Heart left ventricle (tissue), 13 donors: ENCODE results near the gene MEIOC.

Source experiments
- POLR2A ChIP-seq, 2 donors: fragments of 450-650 bp; IDR thresholded peaks; one replicate each; pipeline ENCODE4 v1.6.1; 2017; ENCODE audit warnings: antibody characterized with exemption in 2 of 2, mild to moderate bottlenecking in 2 of 2, moderate library complexity in 2 of 2
- TF ChIP-seq, protein P1 (sequence below), 12 donors: fragments of 200-600 bp; sonication (generic) in 4 of 12; IDR thresholded peaks; one replicate each; pipeline versions ENCODE4 v1.5.0 to v1.8.0; 2018 to 2022; ENCODE audit warnings: antibody characterized with exemption in 12 of 12, mild to moderate bottlenecking in 5 of 12
- donor health status: ischemic (EF 13 %, LVEDD 7.1; RV severe dilation, severe dysfunction).
- donor health status: DM: no; HTN: yes; CAD: no.
- donor health status: DM: no; HTN: no; CAD: no.
- donor health status: ischemic (EF 25% LVEDD 6.9; RV normal size, moderate dysfunction).
- donor health status: ischemic (EF 25% LVEDD 5.7; RV mildly dilated, moderate dysfunction).
- donor health status: ischemic (EF 35%, LVEDD 5.7; RV mildly dilated, moderate dysfunction).
- donor health status: nonischemic (EF 11% LVEDD 7.7; RV severe dilation, severe dysfunction).
- donor health status: DM: yes; HTN: yes; CAD: no.
- donor health status: PGD.
- donor health status: ischemic (EF 29% LVEDD 5.4; RV normal size, mild dysfunction).
- donor health status: nonischemic (EF 23%, LVEDD 6.1; RV moderate dilation, normal function).

DNA sequence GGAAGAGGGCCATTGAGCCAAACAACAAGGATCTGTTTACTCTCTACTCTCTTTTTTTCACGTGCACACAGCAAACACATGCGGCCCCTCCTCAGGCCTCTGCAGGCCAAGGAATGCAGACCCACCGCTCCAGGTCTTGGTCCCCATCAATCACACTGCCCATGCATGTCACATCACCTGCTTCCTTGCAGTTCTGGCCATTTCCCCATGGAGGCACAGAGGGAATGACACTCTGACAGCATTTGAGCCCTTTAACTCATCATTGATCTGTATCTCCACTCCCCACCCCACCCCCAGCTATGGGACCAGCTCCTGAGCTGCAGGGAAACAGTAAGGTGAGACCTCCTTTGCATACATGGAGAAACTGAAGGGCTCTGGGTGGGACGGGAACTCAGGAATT is 45.9 kb upstream of the MEIOC start:
- TF ChIP-seq, protein P1, sequence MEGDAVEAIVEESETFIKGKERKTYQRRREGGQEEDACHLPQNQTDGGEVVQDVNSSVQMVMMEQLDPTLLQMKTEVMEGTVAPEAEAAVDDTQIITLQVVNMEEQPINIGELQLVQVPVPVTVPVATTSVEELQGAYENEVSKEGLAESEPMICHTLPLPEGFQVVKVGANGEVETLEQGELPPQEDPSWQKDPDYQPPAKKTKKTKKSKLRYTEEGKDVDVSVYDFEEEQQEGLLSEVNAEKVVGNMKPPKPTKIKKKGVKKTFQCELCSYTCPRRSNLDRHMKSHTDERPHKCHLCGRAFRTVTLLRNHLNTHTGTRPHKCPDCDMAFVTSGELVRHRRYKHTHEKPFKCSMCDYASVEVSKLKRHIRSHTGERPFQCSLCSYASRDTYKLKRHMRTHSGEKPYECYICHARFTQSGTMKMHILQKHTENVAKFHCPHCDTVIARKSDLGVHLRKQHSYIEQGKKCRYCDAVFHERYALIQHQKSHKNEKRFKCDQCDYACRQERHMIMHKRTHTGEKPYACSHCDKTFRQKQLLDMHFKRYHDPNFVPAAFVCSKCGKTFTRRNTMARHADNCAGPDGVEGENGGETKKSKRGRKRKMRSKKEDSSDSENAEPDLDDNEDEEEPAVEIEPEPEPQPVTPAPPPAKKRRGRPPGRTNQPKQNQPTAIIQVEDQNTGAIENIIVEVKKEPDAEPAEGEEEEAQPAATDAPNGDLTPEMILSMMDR (IDR thresholded peaks at IDR 0.05): no peak
- no peak for TF ChIP-seq POLR2A (IDR thresholded peaks at IDR 0.05)
